Thymus (tissue), 11 donors: ENCODE data around the gene LAMTOR4. TPM values are rescaled to one million over a fixed set of nuclear protein-coding genes. Genes with fewer than 3 reads are reported as not detected.
"Not testable (repeated sequence)": the region's sequence is repeated elsewhere in the genome, so short reads cannot be mapped to it uniquely, and the experiment has no call there.

Source experiments
- DNase-seq, 9 donors: peaks; one replicate each; pipeline ENCODE4 v3.0.0-alpha.2; 2013; ENCODE audit warnings: low spot score in 9 of 9, low read depth in 6 of 9, missing footprints in 1 of 9
- H3K27ac ChIP-seq, 2 donors: one replicate each; pipeline ENCODE4 v1.5.1; 2013; ENCODE audit warnings: control low read depth in 1 of 2, low read depth in 1 of 2, low read length in 1 of 2, mild to moderate bottlenecking in 1 of 2, moderate library complexity in 1 of 2
- H3K27me3 ChIP-seq, 2 donors: one replicate each; pipeline ENCODE4 v1.5.1; 2013; ENCODE audit warnings: low read length in 1 of 2; ENCODE audit not compliant: control insufficient read depth in 2 of 2, insufficient read depth in 1 of 2
- H3K36me3 ChIP-seq, 2 donors: one replicate each; pipeline ENCODE4 v1.5.1; 2013; ENCODE audit warnings: low read length in 1 of 2, mild to moderate bottlenecking in 1 of 2, moderate library complexity in 1 of 2; ENCODE audit not compliant: control insufficient read depth in 2 of 2, insufficient read depth in 2 of 2
- H3K4me1 ChIP-seq, 2 donors: one replicate each; pipeline ENCODE4 v1.5.1; 2013; ENCODE audit warnings: low read length in 2 of 2; ENCODE audit not compliant: control insufficient read depth in 2 of 2, insufficient read depth in 2 of 2
- H3K4me3 ChIP-seq, 2 donors: one replicate each; pipeline ENCODE4 v1.5.1; 2013; ENCODE audit warnings: low read length in 2 of 2, control low read depth in 1 of 2, mild to moderate bottlenecking in 1 of 2
- H3K9me3 ChIP-seq, 2 donors: one replicate each; pipeline ENCODE4 v1.5.1; 2013; ENCODE audit warnings: low read length in 1 of 2, mild to moderate bottlenecking in 1 of 2; ENCODE audit not compliant: control insufficient read depth in 2 of 2, insufficient read depth in 1 of 2
- WGBS: extraction: QIAGEN DNeasy Blood & Tissue Kit; methylation state at CpG from one replicate; pipeline ENCODE4 v1.1.7; 2013; 5-methylcytosine and 5-hydroxymethylcytosine counted together
- polyA plus RNA-seq: library from polyadenylated mRNA; stranded (reverse); fragments of 200-250 nt; gene quantifications from one replicate; pipeline ENCODE4 v1.2.3, GENCODE V29; 2013
- total RNA-seq: library from RNA; stranded (reverse); fragments of 120-200 nt; gene quantifications from one replicate; pipeline ENCODE4 v1.2.4, GENCODE V29; 2013
- donor health status: healthy.

Gene LAMTOR4
- total and polyA plus RNA-seq, 2 donors: 142 to 448 TPM

- Histone ChIP-seq H3K27me3 (peaks cover 0 to 3% of the 10 kb centered on the region in 2 donors), H3K9me3 (peaks cover 0 to 20% of the 10 kb centered on the region in 2 donors), H3K36me3 (peaks cover 4 to 18% of the 10 kb centered on the region in 2 donors), H3K4me1 (peaks cover 18 to 71% of the 10 kb centered on the region in 2 donors), H3K4me3 (peak within 1 kb of the TSS; percentile 74 to 87), H3K27ac (peak within 1 kb of the TSS in 1 of 2 donors; percentile 61)
- DNase-seq: peak; percentile 93 to 98 (median 96)
- 5% methylated on average over 78 of the region's 78 CpGs for WGBS
These were observed 28.6 kb downstream of the LAMTOR4 start, which contains the start of the genes GPC2 and STAG3 for GRCh38 chr7:100177045-100178001. Gene GPC2, minus strand, starts transcription at chr7:100177381. Its CDS starts 182 bp downstream, at chr7:100177199. Gene STAG3, plus strand, starts transcription at chr7:100177918. Its CDS starts 2,639 bp downstream, at chr7:100180557.

GRCh38 chr7:100180084-100180483, 31.4 kb downstream of the LAMTOR4 start:
- 95% methylated on average over 3 of the region's 3 CpGs for WGBS
- peaks cover 0 to 20% of the 10 kb centered on the region in 2 donors for H3K9me3 ChIP-seq
- H3K27me3 ChIP-seq, H3K4me3 ChIP-seq, H3K36me3 ChIP-seq, DNase-seq: not testable (repeated sequence)
- peaks cover 18 to 66% of the 10 kb centered on the region in 2 donors for H3K4me1 ChIP-seq
- H3K27ac ChIP-seq: peak overlapping the region; percentile 80 to 87

GRCh38 chr7:100182616-100183015, 33.9 kb downstream of the LAMTOR4 start:
- not testable (repeated sequence) for H3K4me3 ChIP-seq, H3K36me3 ChIP-seq, DNase-seq, H3K27me3 ChIP-seq
- H3K27ac ChIP-seq: peak overlapping the region in 1 of 2 donors; percentile 73
- 84% methylated on average over 6 of the region's 6 CpGs for WGBS
- H3K9me3 ChIP-seq: peaks cover 0 to 14% of the 10 kb centered on the region in 2 donors
- H3K4me1 ChIP-seq: peaks cover 12 to 48% of the 10 kb centered on the region in 2 donors

GRCh38 chr7:100183090-100183489, 34.4 kb downstream of the LAMTOR4 start:
- not testable (repeated sequence) for H3K36me3 ChIP-seq, H3K27me3 ChIP-seq, DNase-seq, H3K27ac ChIP-seq, H3K4me3 ChIP-seq, H3K9me3 ChIP-seq
- 95% methylated on average over 6 of the region's 6 CpGs for WGBS
- H3K4me1 ChIP-seq: peaks cover 11 to 44% of the 10 kb centered on the region in 2 donors

- H3K36me3 ChIP-seq: no peaks in the 10 kb centered on the region
- no peaks in the 10 kb centered on the region for H3K9me3 ChIP-seq
- no peaks in the 10 kb centered on the region for H3K27me3 ChIP-seq
- WGBS: 97% methylated on average over 2 of the region's 2 CpGs
- peaks cover 9 to 28% of the 10 kb centered on the region in 2 donors for H3K4me1 ChIP-seq
- H3K27ac ChIP-seq: no peak overlapping the region
- no peak overlapping the region for H3K4me3 ChIP-seq
- DNase-seq: no peak
These were observed 37.0 kb downstream of the LAMTOR4 start for GRCh38 chr7:100185726-100186125.

GRCh38 chr7:100189061-100189460, 40.3 kb downstream of the LAMTOR4 start:
- no peaks in the 10 kb centered on the region for H3K9me3 ChIP-seq
- WGBS: 85% methylated on average over 3 of the region's 3 CpGs
- peaks cover 16 to 38% of the 10 kb centered on the region in 2 donors for H3K4me1 ChIP-seq
- H3K4me3 ChIP-seq: no peak overlapping the region
- no peaks in the 10 kb centered on the region for H3K36me3 ChIP-seq
- H3K27me3 ChIP-seq: no peaks in the 10 kb centered on the region
- H3K27ac ChIP-seq: no peak overlapping the region
- DNase-seq: no peak

- Histone ChIP-seq H3K36me3 (no peaks in the 10 kb centered on the region), H3K4me1 (peaks cover 18 to 46% of the 10 kb centered on the region in 2 donors), H3K9me3 (no peaks in the 10 kb centered on the region), H3K4me3 (no peak overlapping the region), H3K27ac (peak overlapping the region in 1 of 2 donors; percentile 31), H3K27me3 (no peaks in the 10 kb centered on the region)
- 56% methylated on average over 4 of the region's 4 CpGs for WGBS
- peak in 1 of 9 donors; percentile 79 for DNase-seq
These were observed 41.5 kb downstream of the LAMTOR4 start for GRCh38 chr7:100190048-100190711.

GRCh38 chr7:100191775-100192174, 43.1 kb downstream of the LAMTOR4 start:
- H3K9me3 ChIP-seq: no peaks in the 10 kb centered on the region
- 7% methylated on average over 2 of the region's 2 CpGs for WGBS
- peak overlapping the region; percentile 38 to 79 for H3K27ac ChIP-seq
- H3K27me3 ChIP-seq: no peaks in the 10 kb centered on the region
- H3K4me1 ChIP-seq: peaks cover 22 to 52% of the 10 kb centered on the region in 2 donors
- no peak overlapping the region for H3K4me3 ChIP-seq
- peak in 1 of 9 donors; percentile 67 for DNase-seq
- no peaks in the 10 kb centered on the region for H3K36me3 ChIP-seq
